ENCODE measurements around the gene PDCL2. TPM values are rescaled to one million over a fixed set of nuclear protein-coding genes. Genes with fewer than 3 reads are reported as not detected.
"Not testable (repeated sequence)": the region's sequence is repeated elsewhere in the genome, so short reads cannot be mapped to it uniquely, and the experiment has no call there.

The PDCL2 gene
- total RNA-seq, 2 donors from 2014 or later = not detected

- no peak overlapping the region for H3K4me3 Mint-ChIP-seq
- H3K27me3 Mint-ChIP-seq = no peaks in the 10 kb centered on the region
- ATAC-seq (replicated peaks) = no peak
- no peak overlapping the region for H3K27ac Mint-ChIP-seq
- no peaks in the 10 kb centered on the region for H3K36me3 Mint-ChIP-seq (ENCODE audit: low read depth)
- H3K4me1 Mint-ChIP-seq = peaks cover 8% of the 10 kb centered on the region
- no peaks in the 10 kb centered on the region for H3K9me3 Mint-ChIP-seq
Measured at GRCh38 chr4:55611358-55612059, 19.5 kb upstream of the PDCL2 start.

GRCh38 chr4:55610381-55610780, 18.3 kb upstream of the PDCL2 start:
- ATAC-seq (replicated peaks) = peak; percentile 14
- H3K36me3 Mint-ChIP-seq (ENCODE audit: low read depth) = no peaks in the 10 kb centered on the region
- H3K9me3 Mint-ChIP-seq = no peaks in the 10 kb centered on the region
- no peak overlapping the region for H3K27ac Mint-ChIP-seq
- no peaks in the 10 kb centered on the region for H3K27me3 Mint-ChIP-seq
- no peak overlapping the region for H3K4me3 Mint-ChIP-seq
- H3K4me1 Mint-ChIP-seq = peaks cover 8% of the 10 kb centered on the region

- ATAC-seq (replicated peaks) = peak; percentile 23
- Mint-ChIP-seq H3K27ac (no peak overlapping the region), H3K36me3 (ENCODE audit: low read depth) (no peaks in the 10 kb centered on the region), H3K4me3 (peak overlapping the region; percentile 40), H3K9me3 (no peaks in the 10 kb centered on the region), H3K27me3 (no peaks in the 10 kb centered on the region), H3K4me1 (peaks cover 8% of the 10 kb centered on the region)
Measured at GRCh38 chr4:55609393-55609866, 17.4 kb upstream of the PDCL2 start.

GRCh38 chr4:55608591-55608990, 16.5 kb upstream of the PDCL2 start:
- Mint-ChIP-seq H3K36me3 (ENCODE audit: low read depth) (no peaks in the 10 kb centered on the region), H3K4me3 (no peak overlapping the region), H3K27me3 (no peaks in the 10 kb centered on the region), H3K27ac (no peak overlapping the region), H3K4me1 (peaks cover 8% of the 10 kb centered on the region), H3K9me3 (no peaks in the 10 kb centered on the region)
- no peak for ATAC-seq (replicated peaks)

- Mint-ChIP-seq H3K4me1 (peaks cover 8% of the 10 kb centered on the region), H3K36me3 (ENCODE audit: low read depth) (no peaks in the 10 kb centered on the region), H3K27me3 (no peaks in the 10 kb centered on the region), H3K27ac (no peak overlapping the region), H3K4me3 (no peak overlapping the region), H3K9me3 (no peaks in the 10 kb centered on the region)
- ATAC-seq (replicated peaks) = no peak
Measured at GRCh38 chr4:55604996-55605395, 13.0 kb upstream of the PDCL2 start.

GRCh38 chr4:55600640-55601039, 8.6 kb upstream of the PDCL2 start:
- no peaks in the 10 kb centered on the region for H3K36me3 Mint-ChIP-seq (ENCODE audit: low read depth)
- H3K27ac Mint-ChIP-seq = no peak overlapping the region
- peaks cover 3% of the 10 kb centered on the region for H3K27me3 Mint-ChIP-seq
- H3K9me3 Mint-ChIP-seq = no peaks in the 10 kb centered on the region
- H3K4me3 Mint-ChIP-seq = no peak overlapping the region
- H3K4me1 Mint-ChIP-seq = no peaks in the 10 kb centered on the region
- no peak for ATAC-seq (replicated peaks)

- Mint-ChIP-seq H3K4me1 (no peaks in the 10 kb centered on the region), H3K27me3 (peaks cover 3% of the 10 kb centered on the region), H3K9me3 (no peaks in the 10 kb centered on the region), H3K36me3 (ENCODE audit: low read depth) (no peaks in the 10 kb centered on the region), H3K4me3 (no peak overlapping the region), H3K27ac (no peak overlapping the region)
- ATAC-seq (replicated peaks) = no peak
Measured at GRCh38 chr4:55598641-55599040, 6.6 kb upstream of the PDCL2 start.

- ATAC-seq (replicated peaks) = no peak
- Mint-ChIP-seq H3K27ac (no peak overlapping the region), H3K36me3 (ENCODE audit: low read depth) (no peaks in the 10 kb centered on the region), H3K4me3 (no peak overlapping the region), H3K9me3 (peaks cover 7% of the 10 kb centered on the region), H3K27me3 (peaks cover 6% of the 10 kb centered on the region), H3K4me1 (no peaks in the 10 kb centered on the region)
Measured at GRCh38 chr4:55588160-55588559, 3.9 kb downstream of the PDCL2 start.

- not testable (repeated sequence) for H3K9me3 Mint-ChIP-seq; H3K27me3 Mint-ChIP-seq; ATAC-seq (replicated peaks); H3K36me3 Mint-ChIP-seq (ENCODE audit: low read depth); H3K27ac Mint-ChIP-seq; H3K4me1 Mint-ChIP-seq; H3K4me3 Mint-ChIP-seq
Measured at GRCh38 chr4:55582773-55583172, 9.3 kb downstream of the PDCL2 start.

- H3K27me3 Mint-ChIP-seq = no peaks in the 10 kb centered on the region
- no peaks in the 10 kb centered on the region for H3K4me1 Mint-ChIP-seq
- no peak overlapping the region for H3K27ac Mint-ChIP-seq
- ATAC-seq (replicated peaks) = no peak
- H3K36me3 Mint-ChIP-seq (ENCODE audit: low read depth) = no peaks in the 10 kb centered on the region
- peaks cover 9% of the 10 kb centered on the region for H3K9me3 Mint-ChIP-seq
- no peak overlapping the region for H3K4me3 Mint-ChIP-seq
Measured at GRCh38 chr4:55578341-55579010, 13.6 kb downstream of the PDCL2 start.

- Mint-ChIP-seq H3K27ac (no peak overlapping the region), H3K27me3 (no peaks in the 10 kb centered on the region), H3K9me3 (peaks cover 9% of the 10 kb centered on the region), H3K36me3 (ENCODE audit: low read depth) (no peaks in the 10 kb centered on the region), H3K4me1 (no peaks in the 10 kb centered on the region), H3K4me3 (no peak overlapping the region)
- ATAC-seq (replicated peaks) = no peak
Measured at GRCh38 chr4:55575513-55575912, 16.5 kb downstream of the PDCL2 start.

- no peaks in the 10 kb centered on the region for H3K27me3 Mint-ChIP-seq
- H3K4me3 Mint-ChIP-seq = no peak overlapping the region
- ATAC-seq (replicated peaks) = peak; percentile 26
- H3K36me3 Mint-ChIP-seq (ENCODE audit: low read depth) = no peaks in the 10 kb centered on the region
- H3K27ac Mint-ChIP-seq = no peak overlapping the region
- H3K9me3 Mint-ChIP-seq = peaks cover 9% of the 10 kb centered on the region
- no peaks in the 10 kb centered on the region for H3K4me1 Mint-ChIP-seq
Measured at GRCh38 chr4:55574252-55574651, 17.8 kb downstream of the PDCL2 start.

GRCh38 chr4:55571806-55572205, 20.2 kb downstream of the PDCL2 start:
- peaks cover 6% of the 10 kb centered on the region for H3K27me3 Mint-ChIP-seq
- H3K27ac Mint-ChIP-seq = no peak overlapping the region
- H3K36me3 Mint-ChIP-seq (ENCODE audit: low read depth) = no peaks in the 10 kb centered on the region
- H3K4me3 Mint-ChIP-seq = no peak overlapping the region
- no peaks in the 10 kb centered on the region for H3K4me1 Mint-ChIP-seq
- peaks cover 4% of the 10 kb centered on the region for H3K9me3 Mint-ChIP-seq
- ATAC-seq (replicated peaks) = no peak

- Mint-ChIP-seq H3K36me3 (ENCODE audit: low read depth) (no peaks in the 10 kb centered on the region), H3K27me3 (peaks cover 6% of the 10 kb centered on the region), H3K27ac (no peak overlapping the region), H3K4me1 (no peaks in the 10 kb centered on the region), H3K9me3 (no peaks in the 10 kb centered on the region), H3K4me3 (no peak overlapping the region)
- no peak for ATAC-seq (replicated peaks)
Measured at GRCh38 chr4:55568905-55569504, 23.0 kb downstream of the PDCL2 start.

- Mint-ChIP-seq H3K27me3 (peaks cover 8% of the 10 kb centered on the region), H3K36me3 (ENCODE audit: low read depth) (no peaks in the 10 kb centered on the region), H3K27ac (peak overlapping the region; percentile 18), H3K4me1 (peaks cover 11% of the 10 kb centered on the region), H3K4me3 (no peak overlapping the region), H3K9me3 (peaks cover 4% of the 10 kb centered on the region)
- ATAC-seq (replicated peaks) = peak; percentile 89
Measured at GRCh38 chr4:55561889-55562288, 30.2 kb downstream of the PDCL2 start.

Data from activated T-helper 17 cell treated with anti-CD3 and anti-CD28 coated beads, Interleukin-2, amount 50 U/mL, for 72 hours (primary cell).